Stimulated activated CD8-positive, alpha-beta memory T cell treated with anti-CD3 and anti-CD28 coated beads, Interleukin-15, amount 100 ng/mL, for 24 hours (primary cell): ENCODE measurements around the gene PPP1R12A.
"Not testable (repeated sequence)": the region's sequence is repeated elsewhere in the genome, so short reads cannot be mapped to it uniquely, and the experiment has no call there.

Experiments used
- DNase-seq: peaks from one replicate; pipeline ENCODE4 v3.0.0-alpha.2; 2020; ENCODE audit warnings: low read depth

PPP1R12A gene

DNA sequence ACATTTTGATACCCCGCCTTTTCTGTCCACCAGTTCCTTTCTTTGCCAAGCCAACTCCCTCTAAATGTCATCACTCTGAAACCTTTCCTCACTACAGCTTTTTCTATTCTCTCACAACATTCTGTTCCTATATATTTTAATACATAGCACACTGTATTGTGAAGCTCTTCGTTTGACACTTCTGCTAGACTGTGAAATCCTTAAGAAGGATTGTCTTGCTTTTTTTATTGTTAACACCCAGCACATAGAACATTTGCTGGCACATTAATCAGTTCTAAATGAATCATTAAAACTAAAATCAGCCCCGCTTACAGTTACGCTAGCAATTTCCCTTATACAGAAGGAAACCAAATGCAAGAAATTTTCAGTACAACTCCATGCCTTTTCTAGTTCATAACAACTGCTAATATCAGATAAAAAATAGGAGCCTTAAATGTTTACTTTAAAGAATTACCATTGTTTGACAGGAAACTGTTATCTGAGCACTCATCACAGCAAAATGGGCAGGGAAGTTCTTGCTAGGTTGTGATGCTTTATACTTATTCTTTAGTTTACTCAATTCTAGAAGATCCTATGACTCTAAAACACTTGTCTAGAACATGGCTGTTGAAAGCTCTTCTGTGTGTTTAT, 93.5 kb downstream of the PPP1R12A start:
- DNase-seq: no peak

DNA sequence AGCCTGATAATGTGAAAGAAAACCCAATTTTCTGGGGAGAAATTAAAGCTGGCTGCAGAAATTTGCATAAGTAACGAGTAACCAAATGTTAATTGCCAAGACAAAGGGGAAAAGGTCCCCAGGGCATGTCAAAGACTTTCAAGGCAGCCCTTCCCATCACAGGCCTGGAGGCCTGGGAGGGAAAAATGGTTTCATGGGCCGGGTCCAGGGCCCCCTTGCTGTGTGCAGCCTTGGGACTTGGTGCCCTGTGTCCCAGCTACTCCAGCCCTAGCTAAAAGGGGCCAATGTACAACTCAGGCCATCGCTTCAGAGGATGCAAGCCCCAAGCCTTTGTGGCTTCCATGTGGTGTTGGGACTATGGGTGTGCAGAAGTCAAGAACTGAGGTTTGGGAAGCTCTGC, 96.5 kb downstream of the PPP1R12A start:
- DNase-seq: no peak

DNA sequence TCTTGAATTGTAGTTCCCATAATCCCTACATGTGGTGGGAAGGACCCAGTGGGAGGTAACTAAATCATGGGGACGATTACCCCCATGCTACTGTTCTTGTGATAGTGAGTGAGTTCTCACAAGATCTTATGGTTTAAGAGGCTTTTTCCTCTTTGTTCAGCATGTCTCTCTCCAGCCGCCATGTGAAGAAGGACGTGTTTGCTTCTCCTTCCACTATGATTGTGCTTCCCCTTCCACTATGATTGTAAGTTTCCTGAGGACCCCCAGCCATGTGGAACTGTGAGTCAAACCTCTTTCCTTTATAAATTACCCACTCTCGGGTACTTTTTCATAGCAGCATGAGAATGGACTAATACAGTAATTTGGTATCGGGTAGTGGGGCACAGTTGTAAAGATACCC, 97.3 kb downstream of the PPP1R12A start:
- no peak for DNase-seq

DNA sequence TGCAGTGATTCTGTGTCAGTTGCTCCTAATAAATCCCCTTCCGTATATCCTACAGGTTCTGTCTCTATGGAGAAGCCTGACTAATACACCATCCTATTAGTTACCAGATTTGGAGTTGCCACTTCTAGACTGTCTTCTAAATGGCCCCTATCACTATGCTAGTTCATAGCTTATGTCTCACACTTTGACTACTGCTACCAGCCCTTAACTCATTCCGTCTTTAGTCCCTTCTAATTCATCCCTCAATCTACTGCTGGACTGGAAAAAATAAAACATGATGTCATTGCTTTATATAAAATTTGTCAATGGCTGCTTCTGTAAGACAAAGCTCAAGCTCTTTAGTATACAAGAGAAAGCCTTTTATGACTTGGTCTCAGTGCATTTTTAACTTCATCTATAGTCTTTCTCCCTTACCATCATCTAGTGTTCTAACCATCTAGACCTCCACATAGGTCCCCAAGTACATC, 99.5 kb downstream of the PPP1R12A start:
- no peak for DNase-seq

DNA sequence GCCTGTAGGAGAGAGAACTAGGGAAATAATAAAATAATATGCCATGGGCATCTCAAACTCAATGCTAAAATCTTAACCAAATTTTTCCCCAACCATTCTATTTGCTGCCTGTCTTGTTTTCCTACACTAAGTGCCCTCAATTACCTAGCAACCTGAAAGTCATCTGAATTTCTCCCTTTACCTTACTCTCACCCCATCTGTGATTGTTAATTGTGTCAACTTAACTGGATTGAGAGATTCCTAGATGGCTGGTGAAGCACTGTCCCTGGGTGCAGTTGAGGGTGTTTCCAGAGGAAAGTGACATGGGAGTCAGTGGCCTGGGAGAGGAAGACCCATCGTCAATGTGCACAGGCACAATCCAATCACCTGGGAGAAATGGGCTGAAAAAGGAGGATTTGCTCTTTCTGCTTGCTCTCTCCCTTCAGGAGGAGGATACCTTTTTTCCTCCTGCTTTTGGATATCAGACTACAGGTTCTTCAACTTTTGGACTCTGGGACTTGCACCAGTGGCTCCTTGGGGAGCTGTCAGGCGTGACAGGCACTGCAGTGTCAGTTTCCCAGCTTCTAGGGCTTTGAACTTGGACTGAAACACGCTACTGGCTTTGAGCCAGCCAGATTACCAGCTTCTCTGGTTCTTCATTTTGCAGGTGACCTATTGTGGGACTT, 100.1 kb downstream of the PPP1R12A start:
- no peak for DNase-seq

DNA sequence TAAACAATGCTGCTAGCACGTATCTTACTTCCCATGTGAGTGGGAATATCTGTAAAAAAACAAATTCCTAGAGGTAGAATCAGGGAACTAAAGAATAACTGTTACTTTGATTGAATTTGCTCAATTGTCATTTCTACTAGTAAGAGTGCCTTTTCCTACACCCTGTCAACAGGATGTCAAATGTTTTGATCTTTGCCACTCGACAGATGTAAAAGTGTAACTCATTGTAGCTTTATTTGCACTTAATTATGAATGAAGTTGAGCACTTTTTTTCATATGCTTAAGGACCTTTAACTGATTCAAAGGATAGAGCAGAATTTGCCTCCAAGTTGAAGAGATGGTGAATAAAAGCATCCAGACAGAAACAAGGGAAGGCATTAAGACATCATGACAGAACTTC, 104.5 kb downstream of the PPP1R12A start:
- no peak for DNase-seq

DNA sequence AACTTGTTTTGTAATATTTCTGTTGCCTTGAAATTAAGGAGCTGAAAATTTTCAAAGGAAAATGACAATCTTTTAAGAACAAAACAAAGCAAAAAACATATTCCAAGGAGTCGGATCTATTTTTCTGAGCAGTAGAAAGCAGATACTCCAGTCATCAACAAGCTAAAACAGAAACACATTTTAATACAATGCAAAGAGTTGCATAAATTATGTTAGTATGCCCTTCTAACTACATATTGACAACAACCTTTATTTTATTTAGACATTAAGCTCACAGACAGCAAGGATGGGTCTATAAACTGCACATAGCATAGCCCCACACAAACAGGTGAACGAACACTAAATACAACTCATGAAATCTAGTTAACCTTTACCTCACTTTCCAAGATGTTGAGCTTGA, 106.0 kb downstream of the PPP1R12A start:
- DNase-seq: no peak

DNA sequence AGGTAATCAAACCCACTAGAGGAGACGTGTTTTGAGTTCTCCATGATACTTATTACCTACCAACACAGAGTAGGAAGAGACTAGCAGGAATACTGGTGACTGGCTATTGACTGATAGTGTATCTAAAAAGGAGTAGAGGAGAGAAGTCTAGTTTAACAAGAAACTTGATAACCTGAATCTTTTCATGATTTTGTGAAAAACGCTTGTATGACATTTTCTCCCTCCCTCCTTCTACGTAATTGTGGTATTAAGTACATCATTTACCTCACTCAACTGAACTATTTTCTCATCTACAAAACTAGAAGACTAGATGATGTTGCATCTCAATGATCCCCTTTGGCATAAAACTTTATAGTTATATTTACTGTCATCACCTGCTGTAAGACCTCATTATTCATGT, 107.4 kb downstream of the PPP1R12A start:
- no peak for DNase-seq

DNA sequence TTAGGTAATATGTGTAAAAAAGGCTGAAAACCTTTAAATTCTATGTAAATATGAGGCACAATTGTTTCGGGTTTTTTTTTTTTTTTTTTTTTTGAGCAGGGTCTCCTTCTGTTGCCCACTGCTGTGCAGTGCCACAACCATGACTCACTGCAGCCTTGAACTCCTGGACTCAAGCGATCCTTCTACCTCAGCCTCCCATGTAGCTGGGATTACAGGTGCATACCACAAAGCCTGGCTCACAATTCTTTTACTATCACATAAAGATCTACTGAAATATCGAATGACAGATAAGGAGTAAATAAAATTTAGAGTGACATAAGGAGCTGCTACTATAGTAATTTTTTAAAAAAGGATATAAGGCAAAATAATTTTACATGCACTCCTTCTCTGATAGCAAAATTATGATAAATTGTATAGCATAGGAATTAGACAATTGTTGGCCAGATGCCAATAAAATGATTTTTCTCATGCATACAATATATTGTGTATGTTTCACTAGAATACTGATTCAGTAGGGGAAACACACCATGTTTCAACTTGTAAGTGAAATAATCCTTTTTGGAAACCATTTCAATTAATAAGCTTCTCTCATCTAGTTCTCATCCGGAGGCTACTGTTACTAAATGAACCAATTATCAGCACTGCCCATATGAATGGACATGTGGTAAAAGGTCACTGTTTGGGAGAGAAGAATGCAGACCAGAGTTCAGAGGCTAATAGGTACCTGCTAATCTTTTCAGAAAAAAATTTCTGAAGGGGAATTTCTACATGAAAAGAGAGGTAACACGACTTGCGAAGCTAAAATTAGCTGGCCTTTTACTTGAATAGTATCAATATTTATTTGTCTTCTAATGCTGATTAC, 108.4 kb downstream of the PPP1R12A start:
- no peak for DNase-seq

DNA sequence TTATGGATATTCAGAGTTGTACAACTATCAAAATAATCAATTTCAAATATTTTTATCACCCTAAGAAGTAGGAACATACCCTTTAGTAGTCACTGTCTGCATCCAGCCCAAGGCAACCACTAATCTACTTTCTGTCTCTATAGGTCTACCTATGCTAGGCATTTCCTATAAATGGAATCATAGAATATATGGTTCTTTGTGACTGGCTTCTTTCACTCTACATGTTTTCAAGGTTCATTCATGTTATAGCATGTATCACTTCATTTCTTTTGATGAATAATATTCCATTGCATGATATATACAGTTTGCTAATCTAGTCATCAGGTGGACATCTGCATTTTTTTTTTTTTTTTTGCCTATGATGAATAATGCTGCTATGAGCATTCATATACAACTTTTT, 112.4 kb downstream of the PPP1R12A start:
- no peak for DNase-seq

DNA sequence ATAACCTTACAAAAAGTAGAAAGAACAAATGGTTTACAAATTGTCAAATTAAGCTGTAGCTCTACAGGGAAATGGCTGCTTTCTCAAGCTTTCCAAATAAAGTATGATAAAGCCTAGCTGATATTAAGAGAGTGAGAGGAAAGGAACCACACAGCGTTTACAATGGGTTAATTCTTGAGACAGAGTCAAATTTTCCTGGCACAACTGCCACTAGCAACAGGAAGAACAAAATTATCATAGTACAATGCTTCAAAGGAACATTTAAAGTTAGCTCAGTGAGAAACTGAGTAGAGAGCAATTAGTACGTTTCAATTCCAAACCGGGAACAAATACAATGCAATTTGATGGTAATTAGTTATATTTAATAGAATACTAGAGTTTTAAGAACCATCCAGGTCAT, 116.0 kb downstream of the PPP1R12A start:
- no peak for DNase-seq

DNA sequence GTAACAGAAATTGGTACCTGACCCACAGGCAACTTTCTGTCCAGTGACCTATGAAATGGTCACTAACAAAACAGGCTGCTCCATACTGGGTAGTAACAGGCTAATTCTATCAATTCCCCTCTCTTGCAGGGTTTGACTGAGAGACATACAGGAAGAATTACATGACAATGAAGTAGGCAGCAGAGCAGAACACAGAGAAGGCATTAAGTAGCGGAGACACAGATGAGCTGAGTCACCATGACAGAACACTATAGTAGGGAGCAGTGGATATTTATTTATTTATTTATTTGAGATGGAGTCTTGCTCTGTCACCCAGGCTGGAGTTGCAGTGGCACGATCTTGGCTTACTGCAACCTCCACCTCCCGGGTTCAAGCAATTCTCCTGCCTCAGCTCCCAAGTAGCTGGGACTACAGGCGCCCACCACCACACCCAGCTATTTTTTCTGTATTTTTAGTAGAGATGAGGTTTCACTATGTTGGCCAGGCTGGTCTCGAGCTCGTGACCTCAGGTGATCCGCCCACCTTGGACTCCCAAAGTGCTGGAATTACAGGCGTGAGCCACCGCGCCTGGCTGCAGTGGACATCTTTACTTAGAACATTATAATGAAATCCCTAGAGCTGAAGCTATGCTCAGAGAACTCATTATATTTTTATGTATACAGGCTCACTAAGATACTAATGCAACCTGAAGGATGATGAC, 150.4 kb downstream of the PPP1R12A start:
- not testable (repeated sequence) for DNase-seq

DNA sequence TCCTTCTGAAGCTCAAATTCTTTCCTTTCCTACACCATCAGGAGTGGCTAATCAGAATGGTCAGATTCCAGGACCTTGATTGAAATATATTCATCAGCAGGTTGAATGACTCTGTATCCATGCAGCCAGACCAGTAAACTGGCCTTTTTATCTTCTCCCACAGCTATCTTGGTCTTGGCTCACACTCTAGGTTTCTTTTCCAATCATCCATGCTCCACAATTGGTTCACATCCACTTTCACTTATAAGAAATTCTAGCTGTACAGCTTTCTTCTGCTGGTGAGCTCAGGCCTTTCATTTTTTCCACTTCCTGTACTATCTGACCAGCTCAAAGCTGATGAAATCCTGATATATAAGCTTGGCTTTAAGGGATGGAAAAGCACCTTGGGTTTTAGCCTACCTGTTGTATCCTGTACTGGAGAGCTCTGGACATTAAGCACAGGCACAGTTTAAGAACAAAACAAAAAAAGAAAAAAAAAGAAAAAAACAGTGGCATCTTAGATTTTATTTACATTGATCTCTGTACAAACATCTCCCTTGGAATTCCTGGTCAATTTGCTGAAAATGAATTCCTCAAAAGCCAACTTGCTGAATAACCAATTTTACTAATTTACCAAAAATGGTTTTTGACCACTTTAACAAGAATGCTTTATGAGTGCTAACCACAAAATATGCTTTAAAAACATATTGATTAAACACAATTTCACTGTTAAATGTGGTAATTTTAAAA, 152.6 kb downstream of the PPP1R12A start:
- DNase-seq: no peak

DNA sequence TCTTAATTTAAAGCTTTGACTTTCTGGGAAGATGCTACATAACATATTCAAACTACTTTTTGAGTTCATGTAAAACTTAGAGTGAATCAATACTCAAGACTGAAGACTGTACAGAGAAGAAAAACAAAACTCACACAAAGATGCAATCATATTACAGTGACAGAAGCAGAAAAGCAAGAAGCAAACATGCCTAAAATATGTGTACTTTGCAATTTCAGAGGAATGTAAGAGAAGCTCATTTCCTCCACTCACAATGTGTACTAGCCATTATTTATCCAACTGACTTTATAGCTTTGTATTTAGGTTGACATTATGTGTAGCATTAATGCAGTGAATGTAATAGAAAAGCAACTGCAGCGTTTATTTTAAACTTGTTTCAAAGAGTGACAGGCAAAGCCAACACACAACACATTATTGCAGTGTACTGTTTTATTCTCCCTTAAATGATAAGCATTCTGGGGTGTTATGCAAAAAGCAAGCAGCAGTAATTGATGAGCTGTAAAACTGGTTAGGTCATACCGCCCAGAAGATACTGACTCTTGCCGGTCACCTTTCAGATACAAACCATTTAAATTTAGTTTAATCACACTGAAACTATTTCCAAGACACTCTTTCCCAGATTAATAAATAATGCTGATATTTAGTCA, 156.0 kb downstream of the PPP1R12A start:
- DNase-seq: no peak

DNA sequence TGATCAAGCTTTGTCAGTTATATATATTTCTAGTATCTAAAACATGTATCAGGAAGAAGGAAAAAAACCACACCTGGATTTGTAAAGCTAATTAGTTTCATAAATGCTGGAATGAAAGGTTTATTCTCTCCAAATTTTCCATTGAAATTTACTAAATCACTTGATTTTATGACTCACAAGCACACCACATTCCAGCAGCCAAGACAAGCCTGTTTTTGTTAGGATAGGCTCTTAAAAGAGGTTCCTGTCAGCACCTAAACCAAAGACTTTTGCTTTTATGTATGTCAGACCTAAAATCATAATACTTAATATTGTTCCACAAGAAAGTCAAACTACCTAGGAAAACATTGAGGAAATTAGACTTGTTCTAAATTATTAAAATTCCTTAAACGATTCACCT, 158.8 kb downstream of the PPP1R12A start:
- no peak for DNase-seq

DNA sequence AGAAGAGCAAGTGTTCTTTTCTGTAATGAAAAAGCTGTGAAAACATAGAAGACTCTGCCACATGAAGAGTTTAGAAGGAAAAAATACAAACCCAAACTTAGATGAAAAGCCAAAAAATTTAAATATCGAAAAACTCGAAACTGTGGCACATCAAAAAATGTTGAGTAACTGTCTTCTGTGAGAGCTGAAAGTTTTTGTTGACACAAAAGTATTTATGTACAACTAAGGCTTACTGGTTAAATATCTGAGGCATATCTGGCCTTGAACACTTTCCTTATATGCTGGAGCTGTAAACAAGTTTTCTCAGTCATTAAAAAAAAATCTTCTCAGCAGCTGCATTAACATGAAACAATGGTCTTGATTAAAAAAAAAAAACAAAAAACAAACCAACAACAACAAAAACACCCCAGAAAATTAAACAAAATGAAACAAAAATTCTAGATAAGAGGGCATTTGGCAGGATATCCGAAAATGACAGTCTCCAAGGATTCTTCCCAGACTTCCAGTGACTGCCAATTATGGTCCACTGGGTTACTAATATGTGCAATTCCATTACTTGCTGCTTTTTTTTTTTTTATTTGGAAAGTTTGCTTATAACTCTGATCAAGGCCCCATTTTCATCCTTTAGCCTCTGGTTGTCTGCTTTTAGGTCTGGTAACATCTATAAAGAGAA, 159.4 kb downstream of the PPP1R12A start:
- DNase-seq: no peak

DNA sequence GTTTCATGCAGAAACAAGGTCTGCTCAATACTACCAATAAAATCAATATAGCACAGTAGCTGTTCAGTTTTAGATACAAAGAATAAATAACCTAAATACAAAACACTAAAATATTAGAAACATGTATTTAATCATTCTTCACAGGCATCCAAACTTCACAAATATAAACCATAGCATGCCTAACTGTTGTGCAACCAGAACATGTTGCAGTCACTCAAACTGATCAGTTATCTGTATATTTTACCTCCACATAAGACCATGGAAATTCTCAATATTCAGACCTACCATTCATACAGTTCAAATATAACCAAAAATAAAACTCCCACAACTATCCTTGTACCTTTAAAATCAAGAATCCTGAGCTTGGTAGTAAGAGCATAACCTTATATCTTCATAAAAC, 161.0 kb downstream of the PPP1R12A start:
- no peak for DNase-seq

DNA sequence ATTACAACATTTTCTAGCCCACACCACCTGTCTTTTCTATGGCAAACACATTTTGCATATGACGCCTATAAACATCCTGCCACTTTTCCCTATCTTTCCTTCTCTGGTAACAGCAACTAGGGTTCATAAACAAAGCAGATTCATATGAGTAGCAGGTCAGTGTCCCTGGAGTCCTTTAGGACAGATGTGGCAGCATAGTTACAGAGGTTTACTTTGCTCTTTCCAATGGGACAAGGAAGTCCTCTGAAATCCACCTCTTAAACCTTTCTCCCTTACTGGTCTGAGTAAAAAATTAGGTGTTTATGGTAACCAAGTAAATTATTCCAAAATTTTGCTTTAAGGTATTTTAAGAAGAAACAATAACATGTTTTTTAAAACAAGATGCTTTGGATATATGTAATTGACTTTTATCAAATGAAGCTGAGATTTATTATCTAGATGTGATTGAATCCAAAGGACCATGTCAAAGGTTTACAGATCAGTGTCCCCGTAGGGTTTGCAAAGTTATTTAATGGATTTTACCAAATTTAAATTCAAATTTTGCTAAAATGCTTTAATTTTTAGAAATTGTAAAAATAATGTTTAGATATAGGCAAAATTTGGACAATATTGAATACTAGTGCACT, 164.9 kb downstream of the PPP1R12A start:
- no peak for DNase-seq

DNA sequence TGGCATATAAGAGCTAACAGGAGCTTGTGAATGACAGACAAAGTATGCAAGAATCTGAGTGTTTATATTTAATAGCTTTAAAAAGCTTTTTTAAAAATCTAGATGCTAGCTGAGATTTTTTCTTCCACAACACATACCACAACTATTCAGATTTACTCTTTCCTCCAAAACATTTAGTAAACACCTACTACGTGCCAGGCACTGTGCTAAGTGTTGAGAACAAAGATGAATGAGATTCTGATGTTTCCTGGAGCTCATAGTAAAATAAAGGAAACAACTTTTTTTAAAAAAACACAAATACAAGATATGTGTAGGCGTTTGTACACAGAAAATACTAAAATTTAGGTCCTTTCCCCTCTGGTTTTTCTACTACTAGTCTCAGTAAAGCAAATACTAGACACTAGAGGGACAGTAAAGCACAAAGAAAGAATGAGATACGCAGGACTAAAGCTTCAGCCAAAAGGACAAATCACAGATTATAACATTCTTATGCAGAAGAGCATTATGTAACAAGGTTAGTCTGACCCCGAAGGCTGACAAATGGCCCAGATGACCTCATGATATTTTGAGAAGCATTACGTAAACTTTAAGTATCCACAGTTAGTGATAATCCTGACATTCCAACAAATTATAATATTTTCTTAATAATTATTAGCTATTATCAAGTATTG, 165.6 kb downstream of the PPP1R12A start:
- DNase-seq: no peak
